MM.1S (cell line): Measurements from ENCODE around the gene EFNA5.

Experiments used
- CTCF ChIP-seq: fragments of 300-600 bp; sonication (generic); IDR thresholded peaks from 2 replicates; pipeline ENCODE4 v1.5.1; 2016; ENCODE audit warnings: antibody characterized with exemption, low read length, mixed read lengths
- EZH2phosphoT487 ChIP-seq: fragments of 300-600 bp; sonication (generic); IDR thresholded peaks from 2 replicates; pipeline ENCODE4 v1.6.1; 2018; ENCODE audit warnings: antibody characterized with exemption, low read length

GRCh38 chr5:107578051-107578635 lies 92.6 kb downstream of the EFNA5 start:
- TF ChIP-seq EZH2phosphoT487, result no peak
- TF ChIP-seq CTCF, result no peak
